Middle frontal gyrus (tissue), 1 donor: ENCODE results near the gene PPP1R3F.

Experiments
- DNase-seq: peaks from one replicate; pipeline ENCODE4 v3.0.0-alpha.2; 2015; ENCODE audit warnings: low spot score; ENCODE audit errors: extremely low spot score

The PPP1R3F gene, protein sequence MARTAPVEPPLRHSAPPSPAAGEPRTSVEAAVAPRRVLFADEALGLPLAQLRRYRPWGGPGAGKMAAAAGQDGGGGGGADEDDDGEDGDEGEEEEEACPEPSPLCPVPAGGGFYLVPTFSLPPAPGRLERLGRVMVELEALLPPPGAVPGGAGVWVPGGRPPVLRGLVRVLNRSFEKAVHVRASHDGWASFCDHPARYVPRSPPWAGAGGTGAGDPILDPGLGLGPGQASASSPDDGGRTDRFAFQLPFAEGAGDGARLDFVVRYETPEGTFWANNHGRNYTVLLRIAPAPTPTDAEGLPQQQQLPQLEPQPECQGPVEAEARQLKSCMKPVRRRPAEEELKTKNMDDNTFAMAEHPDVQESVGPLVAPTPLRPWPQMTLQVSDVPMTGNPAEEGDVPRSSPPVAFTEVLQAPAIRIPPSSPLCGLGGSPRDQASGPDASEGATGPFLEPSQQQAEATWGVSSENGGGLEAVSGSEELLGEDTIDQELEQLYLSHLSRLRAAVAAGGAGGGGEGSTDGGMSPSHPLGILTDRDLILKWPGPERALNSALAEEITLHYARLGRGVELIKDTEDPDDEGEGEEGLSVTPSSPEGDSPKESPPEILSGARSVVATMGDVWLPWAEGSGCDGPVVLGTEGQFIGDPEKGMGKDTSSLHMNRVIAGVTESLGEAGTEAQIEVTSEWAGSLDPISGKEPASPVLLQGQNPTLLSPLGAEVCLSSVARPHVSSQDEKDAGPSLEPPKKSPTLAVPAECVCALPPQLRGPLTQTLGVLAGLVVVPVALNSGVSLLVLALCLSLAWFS

GRCh38 chrX:49269767-49270248 is at the start of gene PPP1R3F:
TSS of gene PPP1R3F (plus strand) at chrX:49269793. CDS start at chrX:49269870, 77 bp downstream.
- DNase-seq = no peak

DNA sequence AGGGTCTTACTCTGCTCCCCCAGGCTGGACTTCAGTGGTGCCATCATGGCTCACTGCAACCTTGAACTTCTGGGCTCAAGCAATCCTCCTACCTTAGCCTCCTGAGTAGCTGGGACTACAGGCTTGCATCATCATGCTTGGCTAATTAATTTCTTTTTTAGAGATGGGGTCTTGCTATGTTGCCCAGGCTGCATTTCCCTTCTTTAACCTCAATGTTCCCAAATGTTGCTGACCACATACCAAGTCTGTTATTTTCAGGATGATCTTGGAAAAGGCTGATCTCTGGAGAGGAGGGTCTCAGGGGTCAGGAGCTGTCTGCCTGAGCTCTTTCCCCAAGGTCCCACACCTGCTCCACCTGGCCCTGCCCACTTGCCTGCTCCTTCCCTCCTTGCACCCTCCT is 49.5 kb upstream of the PPP1R3F start:
- DNase-seq = no peak

DNA sequence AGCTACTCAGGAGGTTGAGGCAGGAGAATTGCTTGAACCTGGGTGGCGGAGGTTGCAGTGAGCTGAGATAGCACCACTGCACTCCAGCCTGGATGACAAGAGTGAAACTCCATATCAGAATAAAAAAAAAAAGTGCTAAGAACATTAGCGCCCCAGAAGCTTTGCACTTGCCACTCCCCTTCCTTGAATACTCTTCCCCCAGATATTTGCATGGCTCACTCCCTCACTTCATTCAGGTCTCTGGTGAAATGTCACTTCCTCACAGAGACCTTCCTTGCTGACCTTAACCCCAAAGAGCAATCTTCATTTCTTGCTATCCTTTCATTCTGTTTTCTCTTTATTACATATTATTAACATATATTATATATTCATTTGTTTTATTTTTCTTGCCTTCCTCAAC is 47.7 kb upstream of the PPP1R3F start:
- DNase-seq = no peak

- DNase-seq = no peak
These were observed 43.7 kb upstream of the PPP1R3F start for GRCh38 chrX:49225858-49226257.

GRCh38 chrX:49226946-49227345 is 42.6 kb upstream of the PPP1R3F start:
- DNase-seq = no peak

DNA sequence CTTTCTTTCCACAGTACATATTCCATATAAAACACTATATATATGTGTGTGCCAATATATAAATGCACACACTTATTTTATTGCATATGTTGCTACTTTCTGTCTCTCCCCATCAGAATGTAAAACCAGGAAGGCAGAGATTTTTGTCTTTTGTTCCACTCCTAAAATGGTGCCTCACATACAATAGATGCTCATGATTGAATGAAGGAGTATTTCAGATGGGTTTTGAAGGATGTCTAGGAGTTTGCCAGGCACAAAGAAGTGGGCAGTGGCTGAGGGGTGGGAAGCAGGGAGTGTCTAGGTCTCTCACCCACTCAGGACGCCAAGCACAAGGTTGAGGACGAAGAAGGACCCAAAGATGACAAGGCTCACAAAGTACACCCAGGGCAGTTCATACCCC is 41.9 kb upstream of the PPP1R3F start:
- DNase-seq = no peak

- no peak for DNase-seq
These were observed 41.4 kb upstream of the PPP1R3F start for GRCh38 chrX:49228185-49228584.

GRCh38 chrX:49230500-49231232 is 38.9 kb upstream of the PPP1R3F start:
- no peak for DNase-seq

GRCh38 chrX:49231333-49232000 is 38.1 kb upstream of the PPP1R3F start:
- no peak for DNase-seq

- no peak for DNase-seq
These were observed 37.1 kb upstream of the PPP1R3F start for GRCh38 chrX:49232525-49232924.

DNA sequence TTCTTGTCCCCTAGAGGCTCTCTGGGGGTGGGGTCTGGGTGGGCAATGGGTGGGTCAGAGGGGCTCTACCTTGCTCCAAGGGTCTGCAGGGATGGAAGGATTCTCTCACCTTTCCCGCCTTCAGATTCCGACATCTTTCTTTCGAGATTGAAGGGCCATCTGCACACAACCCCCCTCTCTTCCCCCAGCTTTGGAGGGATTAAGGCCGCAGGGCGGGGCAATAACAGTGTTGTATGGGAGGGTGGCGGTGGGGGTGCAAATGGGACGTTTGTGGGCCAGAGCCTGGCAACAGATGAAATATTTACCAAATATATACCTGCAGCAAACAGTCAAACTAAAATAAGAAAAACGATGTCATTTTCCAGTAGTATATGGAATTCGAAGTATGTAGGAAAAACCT is 36.4 kb upstream of the PPP1R3F start, which contains the start of gene CACNA1F:
TSS of gene CACNA1F (minus strand) at position 165 of the 400 bp plus-strand sequence. CDS start at position 134, 31 bp downstream.
- DNase-seq = no peak

DNA sequence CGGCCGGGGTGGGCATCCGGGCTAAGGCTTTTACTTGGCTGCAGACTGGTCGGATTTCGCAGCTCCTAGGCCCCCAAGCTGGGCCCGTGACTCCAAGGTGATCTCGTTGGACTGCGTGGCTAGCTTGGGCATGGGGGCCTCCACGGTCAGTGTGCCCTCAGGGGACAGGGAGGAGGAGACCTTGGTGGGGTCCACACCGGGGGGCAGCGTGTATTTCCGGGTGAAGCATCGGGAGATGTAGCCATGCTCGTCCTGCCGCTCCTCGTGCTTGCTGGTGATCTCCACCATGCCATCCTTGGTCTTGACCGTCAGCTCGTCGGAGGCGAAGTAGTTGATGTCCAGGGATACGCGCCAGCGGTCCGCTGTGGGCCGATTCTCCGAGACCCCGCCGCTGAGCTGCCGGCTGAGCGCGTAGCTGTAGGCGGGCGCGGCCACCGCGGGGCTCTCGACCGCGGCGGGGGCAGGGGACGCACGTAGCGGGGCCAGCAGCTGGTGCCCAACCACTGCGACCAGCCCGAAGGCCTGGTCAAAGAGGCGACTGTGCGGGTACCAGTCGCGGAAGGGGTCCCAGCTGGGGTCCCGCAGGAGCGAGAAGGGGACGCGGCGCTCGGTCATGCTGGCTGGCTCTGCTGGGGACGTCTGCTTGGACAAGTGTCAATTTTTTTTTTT is 35.6 kb upstream of the PPP1R3F start:
- DNase-seq = no peak

GRCh38 chrX:49237060-49237459 is 32.5 kb upstream of the PPP1R3F start:
- no peak for DNase-seq

DNA sequence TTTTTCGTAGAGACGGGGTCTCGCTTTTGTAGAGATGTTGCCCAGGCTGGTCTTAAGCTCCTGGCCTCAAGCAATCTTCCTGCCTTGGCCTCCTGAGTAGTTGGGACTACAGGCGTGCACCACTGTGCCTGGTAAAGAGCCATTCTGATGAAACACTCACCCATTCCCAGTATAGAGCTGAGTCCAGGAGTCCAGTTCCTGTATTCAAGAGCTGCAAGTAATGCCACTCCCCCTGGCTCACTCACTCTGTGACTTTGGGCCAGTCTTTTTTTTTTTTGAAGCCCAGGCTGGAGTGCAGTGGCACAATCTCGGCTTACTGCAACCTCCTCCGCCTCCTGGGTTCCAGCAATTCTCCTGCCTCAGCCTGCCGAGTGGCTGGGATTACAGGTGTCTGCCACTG is 30.9 kb upstream of the PPP1R3F start:
- no peak for DNase-seq

DNA sequence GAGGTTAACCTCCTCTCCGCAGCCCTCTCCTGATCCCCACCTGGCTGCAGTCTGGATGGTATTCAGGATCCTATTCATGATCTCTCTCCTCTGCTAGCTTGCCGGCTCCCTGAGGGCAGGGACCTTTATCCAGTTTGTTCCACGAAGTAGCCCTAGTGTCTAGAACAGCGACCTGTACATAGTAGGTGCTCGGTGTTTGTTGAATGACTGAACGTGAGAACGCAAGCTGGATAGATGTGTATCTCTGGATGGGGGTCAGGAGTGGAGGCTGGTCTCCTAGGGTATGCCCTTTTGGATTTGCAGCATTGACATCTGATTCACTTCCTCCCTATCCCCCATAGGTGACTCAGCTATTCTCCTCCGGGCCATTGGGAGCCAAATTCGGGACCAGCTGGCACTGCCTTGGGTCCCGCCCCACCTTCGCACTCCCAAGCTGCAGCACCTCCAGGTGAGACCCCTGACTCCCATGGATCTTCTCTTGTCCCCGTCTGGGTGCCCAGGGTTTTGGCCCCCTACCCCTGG is 27.0 kb upstream of the PPP1R3F start:
- no peak for DNase-seq

- no peak for DNase-seq
These were observed 26.4 kb upstream of the PPP1R3F start for GRCh38 chrX:49243166-49243565.

DNA sequence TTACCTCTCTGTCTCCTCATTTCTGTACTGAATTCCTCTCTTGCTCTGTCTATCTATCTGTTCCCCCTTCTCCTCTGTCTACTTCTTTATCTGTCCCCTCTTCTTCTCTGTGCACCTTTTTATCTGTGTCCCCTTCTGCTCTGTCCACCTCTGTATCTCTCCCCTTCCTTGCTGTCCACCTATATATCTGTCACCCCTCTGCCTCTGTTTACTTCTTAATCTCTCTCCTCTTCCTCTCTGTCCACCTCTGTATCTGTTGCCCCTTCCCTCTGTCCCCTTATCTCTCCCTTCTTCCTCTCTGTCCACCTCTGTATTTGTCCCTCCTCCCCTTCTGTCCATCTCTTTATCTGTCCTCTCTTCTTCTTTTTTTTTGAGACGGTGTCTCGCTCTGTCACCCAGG is 25.4 kb upstream of the PPP1R3F start:
- no peak for DNase-seq

DNA sequence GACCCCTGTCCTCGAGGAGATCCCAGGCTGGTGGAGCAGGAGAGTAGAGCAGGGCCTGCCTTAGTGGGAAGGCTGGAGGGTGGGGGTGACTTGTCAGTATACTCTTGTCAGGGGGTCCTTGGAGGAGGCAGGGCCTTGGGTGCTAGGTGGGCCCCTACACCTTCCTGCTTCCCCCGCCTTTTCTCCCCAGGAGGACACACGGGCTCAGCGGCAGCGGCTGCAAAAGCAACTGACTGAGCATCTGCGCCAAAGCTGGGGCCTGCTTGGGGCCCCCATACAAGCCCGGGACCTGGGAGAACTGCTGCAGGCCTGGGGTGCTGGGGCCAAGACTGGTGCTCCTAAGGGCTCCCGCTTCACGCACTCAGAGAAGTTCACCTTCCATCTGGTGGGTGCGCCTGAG is 23.1 kb upstream of the PPP1R3F start:
- no peak for DNase-seq

DNA sequence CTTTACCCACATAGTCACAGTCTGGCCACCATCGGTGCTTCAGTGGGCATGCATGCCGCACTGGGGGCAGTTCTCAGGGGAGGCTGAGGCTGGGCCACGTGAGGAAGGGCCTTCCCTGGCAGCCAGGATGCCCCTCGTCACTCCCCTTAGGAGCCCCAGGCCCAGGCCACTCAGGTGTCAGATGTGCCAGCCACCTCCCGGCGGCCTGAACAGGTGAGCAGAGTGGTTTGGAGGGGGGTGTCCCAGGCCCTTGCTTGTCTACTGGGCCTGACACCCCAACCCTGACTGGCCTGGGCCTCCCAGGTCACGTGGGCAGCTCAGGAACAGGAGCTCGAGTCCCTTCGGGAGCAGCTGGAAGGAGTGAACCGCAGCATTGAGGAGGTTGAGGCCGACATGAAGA is 22.2 kb upstream of the PPP1R3F start:
- DNase-seq = no peak
